Sigmoid colon (tissue), 3 donors: ENCODE results near the gene LRRN4.

Experiments used
- POLR2A ChIP-seq, 2 donors: fragments of 450-650 bp; IDR thresholded peaks; one replicate each; pipeline ENCODE4 v1.6.1; 2016; ENCODE audit warnings: antibody characterized with exemption in 2 of 2, mild to moderate bottlenecking in 2 of 2, moderate library complexity in 2 of 2
- TF ChIP-seq, protein P1 (sequence below), 4 experiments: fragments of 450-650 bp in 3 of 4; fragments of 200-600 bp in 1 of 4; IDR thresholded peaks; one replicate each; pipeline ENCODE4 v1.5.1; 2016 to 2019; ENCODE audit warnings: antibody characterized with exemption in 4 of 4, mild to moderate bottlenecking in 3 of 4, moderate library complexity in 2 of 4

DNA sequence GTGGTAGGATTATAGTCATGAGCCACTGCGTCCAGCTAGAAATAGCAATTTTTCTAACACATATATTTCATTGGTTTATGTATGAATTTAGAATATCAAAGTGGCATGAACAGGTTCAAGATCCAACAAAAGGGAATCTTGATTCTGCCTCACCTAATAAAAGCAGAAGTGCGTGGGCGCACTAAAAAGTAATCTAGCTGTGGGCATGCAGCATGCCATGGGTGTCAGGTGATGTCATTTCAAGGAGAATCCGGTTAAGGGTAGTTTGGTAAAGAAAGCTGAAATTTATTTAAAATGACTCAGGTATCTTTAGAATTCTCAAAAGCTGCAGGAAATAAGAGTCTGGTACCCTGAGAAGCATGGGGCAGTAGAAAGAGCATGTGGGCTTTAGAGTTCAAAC, 17.6 kb downstream of the LRRN4 start:
- no peak for TF ChIP-seq POLR2A (IDR thresholded peaks at IDR 0.05)
- TF ChIP-seq, protein P1, sequence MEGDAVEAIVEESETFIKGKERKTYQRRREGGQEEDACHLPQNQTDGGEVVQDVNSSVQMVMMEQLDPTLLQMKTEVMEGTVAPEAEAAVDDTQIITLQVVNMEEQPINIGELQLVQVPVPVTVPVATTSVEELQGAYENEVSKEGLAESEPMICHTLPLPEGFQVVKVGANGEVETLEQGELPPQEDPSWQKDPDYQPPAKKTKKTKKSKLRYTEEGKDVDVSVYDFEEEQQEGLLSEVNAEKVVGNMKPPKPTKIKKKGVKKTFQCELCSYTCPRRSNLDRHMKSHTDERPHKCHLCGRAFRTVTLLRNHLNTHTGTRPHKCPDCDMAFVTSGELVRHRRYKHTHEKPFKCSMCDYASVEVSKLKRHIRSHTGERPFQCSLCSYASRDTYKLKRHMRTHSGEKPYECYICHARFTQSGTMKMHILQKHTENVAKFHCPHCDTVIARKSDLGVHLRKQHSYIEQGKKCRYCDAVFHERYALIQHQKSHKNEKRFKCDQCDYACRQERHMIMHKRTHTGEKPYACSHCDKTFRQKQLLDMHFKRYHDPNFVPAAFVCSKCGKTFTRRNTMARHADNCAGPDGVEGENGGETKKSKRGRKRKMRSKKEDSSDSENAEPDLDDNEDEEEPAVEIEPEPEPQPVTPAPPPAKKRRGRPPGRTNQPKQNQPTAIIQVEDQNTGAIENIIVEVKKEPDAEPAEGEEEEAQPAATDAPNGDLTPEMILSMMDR (IDR thresholded peaks at IDR 0.05), result no peak
